Skeletal muscle tissue (tissue), 4 donors: ENCODE data around the gene HERC2. TPM values are rescaled to one million over a fixed set of nuclear protein-coding genes. Genes with fewer than 3 reads are reported as not detected.
"Not testable (repeated sequence)": the region's sequence is repeated elsewhere in the genome, so short reads cannot be mapped to it uniquely, and the experiment has no call there.

Experiments
- H3K27ac ChIP-seq: one replicate; pipeline ENCODE4 v1.7.0; 2013; ENCODE audit warnings: mild to moderate bottlenecking, low read depth, low read length, inconsistent platforms
- H3K27me3 ChIP-seq, 3 donors: one replicate each; pipeline ENCODE4 v1.7.0; 2013; ENCODE audit warnings: low read length in 3 of 3; ENCODE audit not compliant: control insufficient read depth in 3 of 3, insufficient read depth in 3 of 3
- H3K36me3 ChIP-seq, 3 donors: one replicate each; pipeline ENCODE4 v1.7.0; 2013; ENCODE audit warnings: low read length in 3 of 3; ENCODE audit not compliant: control insufficient read depth in 3 of 3, insufficient read depth in 3 of 3
- H3K4me1 ChIP-seq, 3 donors: one replicate each; pipeline ENCODE4 v1.7.0; 2013; ENCODE audit warnings: low read length in 3 of 3, mild to moderate bottlenecking in 3 of 3; ENCODE audit not compliant: control insufficient read depth in 3 of 3, insufficient read depth in 3 of 3
- H3K4me3 ChIP-seq, 3 donors: one replicate each; pipeline ENCODE4 v1.7.0; 2013; ENCODE audit warnings: low read length in 3 of 3
- H3K9ac ChIP-seq, 3 donors: one replicate each; pipeline ENCODE4 v1.7.0; 2013; ENCODE audit warnings: low read length in 3 of 3, mild to moderate bottlenecking in 3 of 3, moderate library complexity in 2 of 3, low read depth in 1 of 3
- H3K9me3 ChIP-seq, 3 donors: one replicate each; pipeline ENCODE4 v1.7.0; 2013; ENCODE audit warnings: low read length in 3 of 3; ENCODE audit not compliant: control insufficient read depth in 3 of 3
- total RNA-seq: library from RNA; depleted of rRNA; stranded (reverse); fragments of >200 nt; gene quantifications from one replicate; pipeline ENCODE4 v1.2.3, GENCODE V29; 2014
- donor health status: Osteomylitis.

Gene HERC2
- total RNA-seq, 1 donor from 2014 or later: 56.4 TPM

DNA sequence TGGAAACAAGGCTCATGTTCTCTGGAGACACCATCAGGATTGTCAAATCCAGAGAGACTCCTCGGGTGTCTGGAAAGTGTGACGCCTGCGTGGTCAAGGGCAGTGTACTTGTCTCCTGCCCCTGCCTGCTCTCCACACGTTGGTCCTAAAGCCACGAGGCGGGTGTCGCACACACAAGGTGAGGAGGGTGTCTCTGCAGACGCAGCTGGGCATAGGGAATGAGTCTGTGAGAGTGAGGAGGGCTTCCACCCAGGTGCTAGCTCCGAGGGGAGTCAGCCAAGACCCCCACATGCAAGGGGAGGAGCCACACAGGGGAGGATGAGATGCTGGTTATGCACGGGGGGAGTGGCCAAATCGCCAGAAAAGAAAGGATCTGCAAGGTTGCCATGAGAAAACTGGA, 194.9 kb downstream of the HERC2 start:
- Histone ChIP-seq H3K36me3 (peaks cover 35 to 55% (median 46%) of the 10 kb centered on the region in 3 donors), H3K4me3 (no peak overlapping the region), H3K9me3 (no peaks in the 10 kb centered on the region), H3K27ac (no peak overlapping the region), H3K9ac (no peak overlapping the region), H3K27me3 (no peaks in the 10 kb centered on the region), H3K4me1 (peaks cover 0 to 2% (median 0%) of the 10 kb centered on the region in 3 donors)

DNA sequence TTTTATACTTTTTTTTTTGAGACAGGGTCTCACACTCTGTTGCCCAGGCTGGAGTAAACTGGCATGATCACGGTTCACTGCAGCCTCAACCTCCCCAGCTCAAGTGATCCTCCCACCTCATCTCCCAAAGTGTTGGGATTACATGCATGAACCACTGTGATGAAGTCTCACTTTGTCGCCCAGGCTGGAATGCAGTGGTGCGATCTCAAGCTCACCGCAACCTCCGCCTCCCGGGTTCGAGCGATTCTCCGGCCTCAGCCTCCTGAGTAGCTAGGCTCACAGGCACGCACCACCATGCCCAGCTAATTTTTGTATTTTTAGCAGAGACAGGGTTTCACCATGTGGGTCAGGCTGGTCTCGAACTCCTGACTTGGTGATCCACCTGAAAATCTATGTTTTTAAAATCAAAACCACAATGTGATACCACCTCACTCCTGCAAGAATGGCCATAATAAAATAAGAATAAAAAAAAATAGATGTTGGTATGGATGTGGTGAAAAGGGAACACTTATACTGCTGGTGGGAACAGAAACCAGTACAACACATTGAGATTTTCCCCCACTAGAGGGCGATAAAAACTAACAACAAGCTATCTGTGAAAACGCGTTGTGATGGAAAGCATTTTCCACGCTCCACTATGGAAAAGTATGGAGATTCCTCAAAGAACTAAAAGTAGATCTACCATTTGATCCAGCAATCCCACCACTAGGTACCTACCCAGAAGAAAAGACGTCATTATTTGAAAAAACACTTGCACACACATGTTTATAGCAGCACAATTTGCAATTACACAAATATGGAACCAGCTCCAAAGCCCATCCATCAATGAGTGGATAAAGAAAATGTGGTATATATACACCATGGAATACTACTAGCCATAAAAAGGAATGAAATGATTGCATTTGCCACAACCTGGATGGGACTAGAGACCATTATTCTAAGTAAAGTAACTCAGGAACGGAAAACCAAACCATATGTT, 196.0 kb downstream of the HERC2 start:
- Histone ChIP-seq H3K27me3 (no peaks in the 10 kb centered on the region), H3K9ac (no peak overlapping the region), H3K27ac (no peak overlapping the region), H3K4me1 (peaks cover 0 to 2% (median 0%) of the 10 kb centered on the region in 3 donors), H3K9me3 (no peaks in the 10 kb centered on the region), H3K4me3 (no peak overlapping the region), H3K36me3 (peaks cover 33 to 53% (median 41%) of the 10 kb centered on the region in 3 donors)

DNA sequence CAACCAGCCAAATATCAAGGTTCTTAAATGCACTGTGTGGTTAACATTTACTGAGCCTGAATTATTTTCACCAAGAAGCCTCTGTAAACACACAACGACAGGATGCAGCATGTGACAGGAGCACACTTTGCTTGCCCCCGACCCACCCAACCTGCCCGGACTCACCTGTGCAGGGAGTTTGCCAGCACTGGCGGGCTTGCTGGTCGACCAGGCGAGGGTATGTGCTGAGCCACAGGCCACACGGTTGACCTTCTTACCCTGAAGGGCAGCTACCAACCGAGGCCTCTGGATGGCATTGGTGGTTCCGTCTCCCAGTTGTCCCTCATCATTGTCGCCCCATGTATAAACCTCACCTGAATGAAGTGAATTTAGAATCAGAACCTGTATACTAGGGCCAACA, 197.1 kb downstream of the HERC2 start:
- no peak overlapping the region for H3K9ac ChIP-seq
- no peak overlapping the region for H3K27ac ChIP-seq
- no peaks in the 10 kb centered on the region for H3K27me3 ChIP-seq
- H3K4me3 ChIP-seq: no peak overlapping the region
- H3K9me3 ChIP-seq: no peaks in the 10 kb centered on the region
- peaks cover 0 to 2% (median 0%) of the 10 kb centered on the region in 3 donors for H3K4me1 ChIP-seq
- peaks cover 35 to 57% (median 41%) of the 10 kb centered on the region in 3 donors for H3K36me3 ChIP-seq

DNA sequence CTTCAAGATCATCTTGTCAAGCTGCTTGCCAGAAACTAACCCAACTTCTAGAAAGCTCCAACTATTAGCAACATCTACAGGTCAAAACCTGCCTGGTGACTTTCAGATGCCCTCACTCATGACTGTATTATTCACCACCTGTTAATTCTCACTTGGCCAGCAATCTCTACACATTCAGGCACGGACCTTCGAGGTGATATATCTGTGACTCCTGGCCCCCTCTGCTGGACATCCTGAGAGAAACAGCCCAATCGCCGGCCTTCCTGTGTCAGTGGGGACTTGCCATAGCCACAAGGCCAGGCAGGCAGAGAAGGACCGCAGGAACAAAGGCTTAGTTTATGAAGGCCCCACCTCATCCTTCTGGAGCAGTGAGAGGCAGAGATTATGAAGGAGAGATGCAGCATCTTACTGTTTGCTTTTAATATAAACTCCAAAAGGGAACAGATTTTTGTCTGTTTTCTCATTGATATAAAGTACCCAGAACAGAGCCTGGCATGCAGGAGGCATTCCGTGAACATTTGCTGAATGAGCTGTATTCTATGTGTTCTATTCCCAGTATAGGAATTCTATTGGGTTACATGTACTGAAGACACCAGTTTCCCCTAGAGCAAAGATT, 198.5 kb downstream of the HERC2 start:
- Histone ChIP-seq H3K4me3 (no peak overlapping the region), H3K27me3 (no peaks in the 10 kb centered on the region), H3K4me1 (peaks cover 0 to 2% (median 0%) of the 10 kb centered on the region in 3 donors), H3K27ac (no peak overlapping the region), H3K36me3 (peaks cover 34 to 56% (median 39%) of the 10 kb centered on the region in 3 donors), H3K9me3 (no peaks in the 10 kb centered on the region), H3K9ac (no peak overlapping the region)

DNA sequence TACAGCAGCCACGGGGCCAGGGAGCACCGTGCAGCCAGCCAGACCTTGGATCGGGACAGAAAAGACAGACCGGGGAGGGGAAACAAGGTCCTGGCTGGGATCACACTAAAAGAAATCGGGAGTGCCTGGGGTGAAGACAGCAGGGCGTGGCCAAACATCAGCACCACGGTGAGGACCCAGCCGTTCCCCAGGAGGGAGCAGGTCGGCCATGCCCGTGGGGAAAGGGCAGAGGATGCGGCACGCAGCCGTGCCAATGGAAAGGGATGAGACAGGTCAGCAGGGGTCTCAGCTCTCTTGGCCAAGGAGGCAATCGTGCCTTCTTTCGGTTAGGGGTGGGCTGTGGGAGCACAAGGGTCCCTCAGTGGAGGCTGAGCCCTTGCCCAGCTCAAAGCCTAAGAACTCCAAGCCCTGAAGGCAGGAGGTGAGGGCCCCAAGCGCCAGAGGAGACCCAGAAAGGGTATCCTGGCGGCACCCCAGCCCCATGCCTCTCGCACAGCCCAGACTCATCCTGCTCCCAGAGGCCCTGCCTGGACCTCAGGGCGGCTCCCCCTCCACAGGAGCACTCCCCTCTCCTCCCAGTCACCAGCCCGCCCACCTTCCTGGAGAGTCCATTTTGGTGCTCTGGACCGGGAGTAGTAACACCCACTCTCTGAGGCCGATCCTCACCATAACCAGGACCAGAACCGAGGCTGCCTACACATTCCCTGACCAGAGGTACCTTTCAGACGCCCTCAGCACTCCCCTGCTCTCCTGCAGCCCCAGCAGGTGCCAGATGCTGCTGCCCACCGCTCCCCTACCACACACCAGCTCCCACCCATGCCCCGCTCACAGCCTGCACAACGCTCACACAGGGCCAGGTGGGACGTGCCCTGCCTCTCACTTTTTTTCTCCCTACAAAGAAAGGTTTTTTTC, 199.7 kb downstream of the HERC2 start:
- Histone ChIP-seq H3K9me3 (no peaks in the 10 kb centered on the region), H3K27ac (no peak overlapping the region), H3K36me3 (peaks cover 41 to 64% (median 42%) of the 10 kb centered on the region in 3 donors), H3K4me1 (no peaks in the 10 kb centered on the region), H3K27me3 (no peaks in the 10 kb centered on the region), H3K4me3 (no peak overlapping the region), H3K9ac (no peak overlapping the region)

DNA sequence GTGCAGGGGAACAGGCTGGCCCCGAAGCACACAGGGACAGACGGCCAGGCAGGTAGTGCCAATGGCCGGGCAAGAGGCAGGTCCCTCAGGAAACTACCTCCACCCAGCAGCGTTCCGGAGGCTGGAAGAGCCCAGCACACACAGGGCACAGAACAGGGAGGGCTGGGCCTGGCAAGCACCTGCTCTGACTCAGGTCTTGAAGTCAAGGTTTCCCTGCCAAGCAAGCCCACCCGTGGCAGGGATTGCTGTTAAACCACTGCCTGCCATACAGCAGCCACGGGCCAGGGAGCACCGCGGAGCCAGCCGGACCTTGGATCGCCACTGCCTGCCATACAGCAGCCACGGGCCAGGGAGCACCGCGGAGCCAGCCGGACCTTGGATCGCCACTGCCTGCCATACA, 200.4 kb downstream of the HERC2 start:
- H3K36me3 ChIP-seq: peaks cover 43 to 66% (median 43%) of the 10 kb centered on the region in 3 donors
- not testable (repeated sequence) for H3K9ac ChIP-seq, H3K27ac ChIP-seq, H3K4me3 ChIP-seq, H3K9me3 ChIP-seq, H3K4me1 ChIP-seq, H3K27me3 ChIP-seq

DNA sequence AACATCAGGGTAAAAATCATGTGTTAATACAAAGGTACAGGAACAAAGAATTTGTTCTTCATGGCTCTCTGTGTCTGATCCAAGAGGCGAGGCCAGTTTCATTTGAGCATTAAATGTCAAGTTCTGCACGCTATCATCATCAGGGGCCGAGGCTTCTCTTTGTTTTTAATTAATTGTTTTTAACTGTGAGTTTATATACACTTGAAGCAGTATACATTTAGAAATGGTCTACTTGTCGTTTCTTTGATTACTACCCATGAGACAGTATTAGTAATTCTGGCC, 201.7 kb downstream of the HERC2 start:
- Histone ChIP-seq H3K4me1 (no peaks in the 10 kb centered on the region), H3K27me3 (no peaks in the 10 kb centered on the region), H3K9me3 (no peaks in the 10 kb centered on the region), H3K27ac (no peak overlapping the region), H3K9ac (no peak overlapping the region), H3K36me3 (peaks cover 51 to 75% (median 52%) of the 10 kb centered on the region in 3 donors), H3K4me3 (no peak overlapping the region)

DNA sequence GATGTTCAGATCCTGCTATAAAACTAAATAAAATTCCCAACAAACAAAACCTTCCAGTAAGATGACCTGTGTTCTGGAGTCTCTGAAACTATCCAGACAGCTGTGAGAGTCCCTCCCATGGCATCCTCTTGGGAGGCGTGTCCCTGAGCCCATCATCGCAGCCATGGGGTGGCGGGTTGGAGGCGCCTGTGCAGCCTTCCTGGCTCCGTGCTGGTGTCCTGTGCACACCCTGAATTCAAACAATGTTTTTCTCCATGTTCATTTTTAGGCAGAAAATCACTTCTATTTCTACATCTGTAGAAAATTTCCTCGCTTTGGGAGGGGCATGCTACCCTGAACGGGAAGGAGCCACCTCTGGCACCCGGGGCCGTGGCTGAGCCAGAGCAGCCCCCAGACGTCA, 203.4 kb downstream of the HERC2 start:
- no peak overlapping the region for H3K4me3 ChIP-seq
- peaks cover 56 to 77% (median 60%) of the 10 kb centered on the region in 3 donors for H3K36me3 ChIP-seq
- H3K27ac ChIP-seq: no peak overlapping the region
- H3K4me1 ChIP-seq: no peaks in the 10 kb centered on the region
- H3K9ac ChIP-seq: no peak overlapping the region
- no peaks in the 10 kb centered on the region for H3K9me3 ChIP-seq
- H3K27me3 ChIP-seq: no peaks in the 10 kb centered on the region

DNA sequence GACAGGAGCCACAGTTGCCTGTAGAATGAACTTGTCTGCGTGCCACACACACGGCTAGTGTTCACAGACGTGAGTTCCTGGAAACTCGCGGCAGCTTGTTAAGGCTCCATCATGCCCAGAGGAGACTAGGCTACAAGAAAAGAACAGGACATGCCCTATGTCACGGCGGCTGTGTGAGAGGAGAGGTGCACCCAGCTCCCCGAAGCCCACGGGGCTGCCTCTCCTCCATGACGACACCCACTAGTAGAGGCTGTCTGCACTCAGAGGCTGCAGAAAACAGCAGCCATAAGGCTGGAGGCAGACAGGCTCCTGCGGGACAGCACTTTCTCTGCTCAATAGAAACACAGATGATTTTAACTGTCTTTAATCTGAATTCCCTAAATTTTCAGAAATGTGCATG, 203.9 kb downstream of the HERC2 start:
- Histone ChIP-seq H3K4me3 (no peak overlapping the region), H3K27ac (no peak overlapping the region), H3K36me3 (peaks cover 60 to 77% (median 65%) of the 10 kb centered on the region in 3 donors), H3K4me1 (no peaks in the 10 kb centered on the region), H3K9me3 (no peaks in the 10 kb centered on the region), H3K27me3 (no peaks in the 10 kb centered on the region), H3K9ac (no peak overlapping the region)
